HG03108 (cell line): ENCODE measurements around the gene FREM2.

Source experiments
- ATAC-seq: cut with Tn5 transposase; IDR thresholded peaks from one replicate; pipeline ENCODE4 v1.9.1; 2021; ENCODE audit warnings: moderate library complexity; ENCODE audit not compliant: unreplicated experiment

The FREM2 gene

GRCh38 chr13:38686577-38687245 is at the start of gene FREM2:
Gene FREM2, plus strand, starts transcription at chr13:38687077. Its CDS starts 268 bp downstream, at chr13:38687345.
- ATAC-seq = no peak

GRCh38 chr13:38637576-38637975 is 49.3 kb upstream of the FREM2 start:
- no peak for ATAC-seq

GRCh38 chr13:38641164-38641948 is 45.5 kb upstream of the FREM2 start:
- ATAC-seq = no peak

GRCh38 chr13:38647312-38647711 is 39.6 kb upstream of the FREM2 start:
- ATAC-seq = no peak

- no peak for ATAC-seq
These were observed 38.0 kb upstream of the FREM2 start for GRCh38 chr13:38648912-38649311.

GRCh38 chr13:38656699-38657098 is 30.2 kb upstream of the FREM2 start:
- ATAC-seq = no peak

- no peak for ATAC-seq
These were observed 29.7 kb upstream of the FREM2 start for GRCh38 chr13:38657191-38657590.

- no peak for ATAC-seq
These were observed 28.0 kb upstream of the FREM2 start for GRCh38 chr13:38658906-38659305.

- no peak for ATAC-seq
These were observed 25.7 kb upstream of the FREM2 start for GRCh38 chr13:38661010-38661675.

- no peak for ATAC-seq
These were observed 24.5 kb upstream of the FREM2 start for GRCh38 chr13:38662362-38662761.

GRCh38 chr13:38664906-38665305 is 22.0 kb upstream of the FREM2 start:
- no peak for ATAC-seq

- no peak for ATAC-seq
These were observed 19.3 kb upstream of the FREM2 start for GRCh38 chr13:38667526-38668109.

- no peak for ATAC-seq
These were observed 17.5 kb upstream of the FREM2 start for GRCh38 chr13:38669234-38669964.

GRCh38 chr13:38670627-38671026 is 16.2 kb upstream of the FREM2 start:
- ATAC-seq = no peak

GRCh38 chr13:38671980-38672379 is 14.9 kb upstream of the FREM2 start:
- ATAC-seq = no peak

- no peak for ATAC-seq
These were observed 12.7 kb upstream of the FREM2 start for GRCh38 chr13:38674208-38674607.

GRCh38 chr13:38680912-38681311 is 6.0 kb upstream of the FREM2 start:
- no peak for ATAC-seq

- no peak for ATAC-seq
These were observed 2.2 kb upstream of the FREM2 start for GRCh38 chr13:38684714-38685113.

GRCh38 chr13:38685431-38685830 is 1.4 kb upstream of the FREM2 start:
- no peak for ATAC-seq

GRCh38 chr13:38685974-38686576 is 802 bp upstream of the FREM2 start:
- ATAC-seq = no peak
